Trophoblast cell (in vitro differentiated cells and primary cell): ENCODE data around the gene FAM107B.
A peak's percentile ranks its signal among the peaks of the same experiment; 100 is the strongest.

ENCODE experiments used
- DNase-seq, 2 donors: peaks; one replicate each; pipeline ENCODE4 v3.0.0-alpha.2; 2016
- H2AFZ ChIP-seq: 2 replicates; pipeline ENCODE4 v1.6.1; 2013; ENCODE audit warnings: low read length, moderate library complexity, mild to moderate bottlenecking; ENCODE audit not compliant: insufficient read depth, poor library complexity
- H2AK5ac ChIP-seq: 2 replicates; pipeline ENCODE4 v1.6.1; 2013; ENCODE audit warnings: mild to moderate bottlenecking, low read length
- H2BK120ac ChIP-seq: 2 replicates; pipeline ENCODE4 v1.6.1; 2013; ENCODE audit warnings: low read length, mild to moderate bottlenecking, moderate library complexity; ENCODE audit not compliant: insufficient read depth, poor library complexity
- H2BK12ac ChIP-seq: 2 replicates; pipeline ENCODE4 v1.6.1; 2013; ENCODE audit warnings: mild to moderate bottlenecking, low read length, moderate library complexity
- H2BK5ac ChIP-seq: 2 replicates; pipeline ENCODE4 v1.6.1; 2013; ENCODE audit warnings: low read length, low read depth, moderate library complexity, mild to moderate bottlenecking; ENCODE audit not compliant: poor library complexity
- H3K14ac ChIP-seq: 2 replicates; pipeline ENCODE4 v1.6.1; 2013; ENCODE audit warnings: mild to moderate bottlenecking, low read length
- H3K18ac ChIP-seq: 2 replicates; pipeline ENCODE4 v1.6.1; 2013; ENCODE audit warnings: mild to moderate bottlenecking, low read length
- H3K23ac ChIP-seq: 2 replicates; pipeline ENCODE4 v1.6.1; 2013; ENCODE audit warnings: low read length
- H3K27ac ChIP-seq: 2 replicates; pipeline ENCODE4 v1.5.1; 2013; ENCODE audit warnings: low read depth, mild to moderate bottlenecking, inconsistent platforms, low read length, moderate library complexity
- H3K27me3 ChIP-seq: 2 replicates; pipeline ENCODE4 v1.6.1; 2013; ENCODE audit warnings: inconsistent platforms, mild to moderate bottlenecking, low read length, moderate library complexity; ENCODE audit not compliant: insufficient read depth
- H3K36me3 ChIP-seq, 2 experiments: 1 replicate in 1 of 2; 2 replicates in 1 of 2; pipeline ENCODE4 v1.6.1; 2013; ENCODE audit warnings: low read length in 2 of 2, mild to moderate bottlenecking in 2 of 2, moderate library complexity in 1 of 2; ENCODE audit not compliant: insufficient read depth in 2 of 2, control insufficient read depth in 1 of 2
- H3K4ac ChIP-seq: 2 replicates; pipeline ENCODE4 v1.6.1; 2013; ENCODE audit warnings: low read depth, mild to moderate bottlenecking, low read length, moderate library complexity
- H3K4me1 ChIP-seq, 2 experiments: 1 replicate in 1 of 2; 2 replicates in 1 of 2; pipeline ENCODE4 v1.6.1; 2013; ENCODE audit warnings: low read length in 2 of 2, mild to moderate bottlenecking in 2 of 2, moderate library complexity in 1 of 2; ENCODE audit not compliant: insufficient read depth in 2 of 2, control insufficient read depth in 1 of 2
- H3K4me2 ChIP-seq: 2 replicates; pipeline ENCODE4 v1.6.1; 2013; ENCODE audit warnings: inconsistent platforms, mild to moderate bottlenecking, low read length, moderate library complexity
- H3K4me3 ChIP-seq: 2 replicates; pipeline ENCODE4 v1.5.1; 2013; ENCODE audit warnings: mild to moderate bottlenecking, low read depth, low read length, inconsistent platforms
- H3K79me1 ChIP-seq: one replicate; pipeline ENCODE4 v1.6.1; 2013; ENCODE audit warnings: low read length
- H3K79me2 ChIP-seq: 2 replicates; pipeline ENCODE4 v1.6.1; 2013; ENCODE audit warnings: low read length, mild to moderate bottlenecking; ENCODE audit not compliant: control insufficient read depth, insufficient read depth, poor library complexity
- H3K9ac ChIP-seq: 2 replicates; pipeline ENCODE4 v1.6.1; 2013; ENCODE audit warnings: mild to moderate bottlenecking, low read length
- H3K9me3 ChIP-seq: 2 replicates; pipeline ENCODE4 v1.6.1; 2013; ENCODE audit warnings: low read depth, mild to moderate bottlenecking, control low read depth, inconsistent platforms, low read length; ENCODE audit not compliant: insufficient read depth
- H4K12ac ChIP-seq: 2 replicates; pipeline ENCODE4 v1.6.1; 2013; ENCODE audit warnings: low read depth, mild to moderate bottlenecking, low read length, moderate library complexity
- H4K8ac ChIP-seq: 2 replicates; pipeline ENCODE4 v1.6.1; 2013; ENCODE audit warnings: low read depth, mild to moderate bottlenecking, low read length, moderate library complexity
- H4K91ac ChIP-seq: one replicate; pipeline ENCODE4 v1.6.1; 2013; ENCODE audit warnings: low read depth, mild to moderate bottlenecking, low read length, moderate library complexity
- WGBS: extraction: QIAGEN DNeasy Blood & Tissue Kit; methylation state at CpG from one replicate; pipeline ENCODE4 v1.1.7; 2013; ENCODE audit warnings: missing lambda C conversion rate; ENCODE audit not compliant: insufficient read length, insufficient coverage; ENCODE audit errors: extremely low coverage; 5-methylcytosine and 5-hydroxymethylcytosine counted together

The FAM107B gene

DNA sequence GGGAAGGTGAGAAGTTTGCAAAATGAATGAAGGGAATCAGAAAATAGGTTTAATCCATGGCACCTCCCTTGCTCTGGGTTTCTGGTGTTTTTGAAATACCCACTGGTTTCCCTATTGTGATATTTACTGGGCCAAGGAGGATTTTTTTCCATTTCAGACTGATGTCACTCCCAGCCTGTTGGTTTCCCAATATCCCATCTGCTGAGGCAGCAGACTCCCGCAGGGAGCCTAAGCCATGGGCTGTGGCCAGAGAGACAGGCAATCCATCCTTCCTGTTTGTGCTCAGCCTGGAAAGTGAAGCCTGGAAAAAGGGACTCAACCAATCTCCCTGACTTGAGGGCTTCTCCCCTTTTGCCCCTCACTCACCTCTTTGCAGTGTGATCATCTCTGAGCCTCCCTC, 22.8 kb downstream of the FAM107B start:
- Histone ChIP-seq H2BK12ac (no peak overlapping the region), H3K9me3 (no peaks in the 10 kb centered on the region), H3K79me1 (no peaks in the 10 kb centered on the region), H4K8ac (no peak overlapping the region), H3K79me2 (no peaks in the 10 kb centered on the region), H4K12ac (no peak overlapping the region), H3K14ac (no peak overlapping the region), H2AK5ac (no peak overlapping the region), H2AFZ (no peak overlapping the region), H3K18ac (no peak overlapping the region), H2BK5ac (no peak overlapping the region), H3K27me3 (no peaks in the 10 kb centered on the region), H3K36me3 (no peaks in the 10 kb centered on the region), H2BK120ac (no peak overlapping the region), H3K4me1 (peaks cover 3 to 9% of the 10 kb centered on the region in 2 experiments), H3K9ac (no peak overlapping the region), H3K4me2 (no peak overlapping the region), H4K91ac (no peak overlapping the region), H3K4ac (no peak overlapping the region), H3K4me3 (no peak overlapping the region), H3K23ac (no peak overlapping the region), H3K27ac (no peak overlapping the region)
- no CpG with 5 or more reads among the region's 1 CpG for WGBS
- DNase-seq = no peak

DNA sequence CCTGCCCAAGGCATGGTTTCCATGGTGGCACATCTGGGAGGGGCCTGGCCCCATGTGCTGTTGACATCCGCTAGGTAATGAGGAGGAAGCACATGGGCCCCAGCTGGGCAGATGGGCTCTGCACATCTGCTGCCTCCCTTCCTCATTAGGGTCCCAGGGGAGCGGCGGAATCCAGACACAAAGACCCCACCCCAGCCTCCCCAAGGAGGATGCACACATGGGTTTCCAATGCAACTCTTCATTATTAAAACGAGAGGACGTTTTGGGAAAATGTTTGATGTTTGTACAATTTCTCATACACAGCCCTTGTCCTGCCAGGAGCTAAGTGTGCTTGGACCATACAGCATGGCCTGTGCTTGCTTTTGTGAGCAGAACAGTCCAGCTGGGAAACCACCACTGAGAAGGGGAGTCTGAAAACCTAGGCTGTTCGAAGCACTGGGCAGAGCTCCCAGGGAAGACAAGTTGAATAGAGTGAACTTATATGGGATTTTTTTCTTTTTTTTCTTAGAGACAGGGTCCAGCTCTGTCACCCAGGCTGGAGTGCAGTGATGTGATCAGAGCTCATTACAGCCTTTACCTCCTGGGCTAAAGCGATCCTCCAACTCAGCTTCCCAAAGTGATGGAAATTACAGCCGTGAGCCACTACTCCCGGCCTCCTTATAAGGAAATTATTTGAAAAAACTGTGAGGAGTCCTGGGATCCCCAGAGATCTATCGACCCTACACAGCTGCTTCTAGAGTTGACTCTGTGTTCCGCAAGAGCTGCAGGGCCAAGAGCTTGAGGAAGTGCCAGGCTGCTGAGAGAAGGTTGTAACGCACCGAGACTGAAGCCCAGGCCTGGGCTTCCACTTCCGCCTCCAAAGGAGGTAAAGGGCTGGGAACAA, 23.4 kb downstream of the FAM107B start:
- Histone ChIP-seq H3K79me1 (no peaks in the 10 kb centered on the region), H3K23ac (no peak overlapping the region), H3K27me3 (no peaks in the 10 kb centered on the region), H2AK5ac (no peak overlapping the region), H3K9me3 (no peaks in the 10 kb centered on the region), H3K4me3 (no peak overlapping the region), H3K4ac (no peak overlapping the region), H2BK5ac (no peak overlapping the region), H4K91ac (no peak overlapping the region), H2BK120ac (no peak overlapping the region), H3K9ac (no peak overlapping the region), H3K18ac (no peak overlapping the region), H4K8ac (no peak overlapping the region), H2BK12ac (no peak overlapping the region), H3K4me1 (peaks cover 3 to 9% of the 10 kb centered on the region in 2 experiments), H2AFZ (no peak overlapping the region), H3K79me2 (no peaks in the 10 kb centered on the region), H3K14ac (no peak overlapping the region), H4K12ac (no peak overlapping the region), H3K4me2 (no peak overlapping the region), H3K27ac (no peak overlapping the region), H3K36me3 (no peaks in the 10 kb centered on the region)
- no peak for DNase-seq
- WGBS = no CpG with 5 or more reads among the region's 14 CpGs

DNA sequence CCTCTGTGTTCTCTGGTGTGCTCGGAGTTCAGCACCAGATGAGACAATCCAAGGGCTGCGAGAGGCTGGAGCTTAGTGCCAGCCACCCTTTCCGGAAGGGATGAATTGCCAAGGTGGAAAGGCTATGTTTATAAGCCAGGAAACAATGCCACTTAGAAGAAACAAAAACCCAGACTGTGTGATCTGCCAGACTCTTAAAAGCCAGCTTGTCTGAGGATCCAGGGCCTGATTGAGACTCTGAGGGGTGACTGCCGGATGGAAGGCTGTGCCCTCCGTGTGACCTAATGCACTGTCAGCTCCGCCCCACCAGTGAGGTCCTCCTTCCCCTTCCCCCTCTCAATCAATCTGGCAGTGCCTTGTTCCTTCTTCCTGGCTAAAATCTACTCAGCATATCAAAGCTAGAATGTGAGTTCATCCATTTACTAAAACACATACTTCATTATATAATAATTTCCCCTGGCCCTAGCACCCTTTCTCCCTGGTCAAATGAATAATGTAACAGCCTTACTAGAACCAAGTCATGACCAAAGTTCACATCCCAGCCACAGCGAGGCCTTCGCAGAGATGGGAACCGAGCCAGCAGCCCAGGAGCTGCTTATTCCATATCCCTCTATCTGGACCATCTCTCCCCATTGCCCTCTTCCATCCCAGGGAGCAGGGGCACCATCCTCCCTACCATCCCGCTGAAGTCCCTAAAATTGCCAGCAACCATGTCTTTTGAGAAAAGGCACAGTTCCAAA, 25.5 kb downstream of the FAM107B start:
- H2BK120ac ChIP-seq = no peak overlapping the region
- H3K14ac ChIP-seq = no peak overlapping the region
- no peaks in the 10 kb centered on the region for H3K79me2 ChIP-seq
- no peak overlapping the region for H4K91ac ChIP-seq
- no peaks in the 10 kb centered on the region for H3K27me3 ChIP-seq
- no peaks in the 10 kb centered on the region for H3K9me3 ChIP-seq
- no peak overlapping the region for H3K4me3 ChIP-seq
- no peak overlapping the region for H3K4ac ChIP-seq
- no peak overlapping the region for H2AK5ac ChIP-seq
- no peaks in the 10 kb centered on the region for H3K79me1 ChIP-seq
- no peak overlapping the region for H2BK12ac ChIP-seq
- H2BK5ac ChIP-seq = no peak overlapping the region
- no peak overlapping the region for H4K8ac ChIP-seq
- WGBS = no CpG with 5 or more reads among the region's 10 CpGs
- no peak overlapping the region for H3K27ac ChIP-seq
- no peak overlapping the region for H4K12ac ChIP-seq
- H3K4me2 ChIP-seq = no peak overlapping the region
- H2AFZ ChIP-seq = no peak overlapping the region
- no peak overlapping the region for H3K18ac ChIP-seq
- H3K4me1 ChIP-seq = peaks cover 3 to 9% of the 10 kb centered on the region in 2 experiments
- no peak for DNase-seq
- H3K36me3 ChIP-seq = no peaks in the 10 kb centered on the region
- H3K9ac ChIP-seq = no peak overlapping the region
- no peak overlapping the region for H3K23ac ChIP-seq

DNA sequence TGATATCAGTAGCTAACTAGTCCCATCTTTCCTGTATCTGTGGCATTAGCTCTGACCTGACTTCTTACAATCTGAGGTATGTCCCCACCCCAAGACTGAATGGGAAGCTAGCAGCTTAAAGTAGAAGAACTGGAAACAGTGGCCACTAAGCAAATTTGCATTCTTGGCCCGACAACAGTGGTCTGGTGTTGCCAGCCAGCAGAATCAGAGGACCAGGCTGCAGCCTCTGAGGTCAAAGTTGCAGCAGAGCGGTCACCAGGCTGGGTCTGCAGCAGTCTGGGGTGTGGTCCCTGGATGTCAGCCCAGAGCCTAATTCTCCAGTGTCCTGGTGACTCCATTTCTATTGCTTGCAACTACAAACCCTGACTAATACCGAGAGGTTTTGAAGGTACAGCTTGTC, 26.3 kb downstream of the FAM107B start:
- H2AK5ac ChIP-seq = no peak overlapping the region
- H3K79me2 ChIP-seq = no peaks in the 10 kb centered on the region
- DNase-seq = peak in 1 of 2 donors; percentile 58
- WGBS = no CpG with 5 or more reads among the region's 3 CpGs
- no peak overlapping the region for H3K27ac ChIP-seq
- H3K79me1 ChIP-seq = no peaks in the 10 kb centered on the region
- H2AFZ ChIP-seq = no peak overlapping the region
- H4K12ac ChIP-seq = no peak overlapping the region
- no peaks in the 10 kb centered on the region for H3K9me3 ChIP-seq
- H3K27me3 ChIP-seq = no peaks in the 10 kb centered on the region
- no peak overlapping the region for H3K14ac ChIP-seq
- H3K36me3 ChIP-seq = no peaks in the 10 kb centered on the region
- H2BK120ac ChIP-seq = no peak overlapping the region
- no peak overlapping the region for H2BK5ac ChIP-seq
- H2BK12ac ChIP-seq = no peak overlapping the region
- no peak overlapping the region for H3K4ac ChIP-seq
- no peak overlapping the region for H4K8ac ChIP-seq
- H3K4me2 ChIP-seq = no peak overlapping the region
- no peak overlapping the region for H3K4me3 ChIP-seq
- no peak overlapping the region for H3K23ac ChIP-seq
- no peak overlapping the region for H4K91ac ChIP-seq
- H3K9ac ChIP-seq = no peak overlapping the region
- H3K18ac ChIP-seq = no peak overlapping the region
- peaks cover 3 to 9% of the 10 kb centered on the region in 2 experiments for H3K4me1 ChIP-seq
